ENCODE data around the gene DTX3L.

- no peak for TF ChIP-seq CTCF (IDR thresholded peaks at IDR 0.05; ENCODE audit: insufficient read depth, low read length, poor library complexity, severe bottlenecking)
- TF ChIP-seq EZH2phosphoT487 (conservative IDR thresholded peaks at IDR 0.05; ENCODE audit: low read length), result no peak
Measured at GRCh38 chr3:122548076-122548475, 16.1 kb upstream of the DTX3L start.
